ENCODE measurements around the gene IRF3.

GRCh38 chr19:49636233-49636932 is 29.3 kb downstream of the IRF3 start:
- TF ChIP-seq CTCF (IDR thresholded peaks at IDR 0.05) (no peak), POLR2A (IDR thresholded peaks at IDR 0.05) (no peak), POLR2AphosphoS5 (IDR thresholded peaks at IDR 0.05) (no peak)

All from prostate gland (tissue), 2 donors.